GM18507 (cell line): ENCODE data around the gene TIRAP.
"Not testable (repeated sequence)": the region's sequence is repeated elsewhere in the genome, so short reads cannot be mapped to it uniquely, and the experiment has no call there.

Experiments
- DNase-seq: peaks from one replicate; pipeline ENCODE4 v3.0.0; 2011; ENCODE audit warnings: low read depth; ENCODE audit not compliant: insufficient read length; ENCODE audit errors: extremely low spot score
- FAIRE-seq: peaks from 2 replicates; lab custom pipeline; 2011; peaks lifted over from hg19 to GRCh38; lab: Jason Lieb, UNC

Gene TIRAP

DNA sequence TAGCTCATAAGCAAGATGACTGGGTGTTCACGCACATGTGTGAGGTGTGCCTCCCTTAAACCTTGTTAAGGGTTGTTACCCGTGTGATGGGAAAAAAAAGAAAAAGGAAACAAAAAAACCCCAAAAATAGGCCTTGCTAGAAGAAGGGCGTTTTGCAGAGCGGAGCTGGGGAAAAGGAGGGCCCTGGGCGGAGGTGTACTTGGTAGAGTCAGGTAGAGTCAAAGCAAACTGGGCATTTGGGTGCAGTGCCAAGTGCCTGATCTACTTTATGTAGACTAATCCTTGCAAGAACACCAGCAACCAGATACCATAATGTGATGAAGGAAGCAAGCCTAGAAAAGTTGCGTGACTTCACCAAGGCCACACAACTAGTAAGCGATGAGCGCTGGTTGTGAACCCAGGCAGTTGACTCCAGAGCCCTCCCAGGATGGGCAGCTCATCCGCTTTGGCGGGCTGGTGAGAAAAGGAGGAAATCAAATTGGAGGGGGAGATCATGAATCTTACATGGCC is 1.2 kb upstream of the TIRAP start:
- DNase-seq, result no peak
- no peak for FAIRE-seq

DNA sequence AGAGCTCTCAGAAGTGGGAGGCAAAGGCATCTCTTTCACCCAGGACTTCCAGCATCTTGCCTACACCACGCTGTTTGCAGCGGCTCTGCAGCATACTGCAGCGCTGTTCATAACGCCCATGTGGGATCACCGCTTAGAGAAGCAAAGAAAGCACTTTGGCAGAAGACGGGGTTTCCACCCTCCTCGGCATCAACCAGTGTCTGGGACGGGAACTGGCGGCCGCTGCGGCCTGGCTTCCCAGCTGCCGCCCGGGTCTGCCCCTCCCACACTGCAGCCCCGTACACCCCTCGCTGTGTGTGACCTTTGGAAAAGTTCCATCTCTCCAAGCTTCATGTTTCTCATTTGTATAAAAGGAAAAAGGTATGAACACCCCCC is 545 bp upstream of the TIRAP start:
- FAIRE-seq, result no peak
- DNase-seq, result no peak

DNA sequence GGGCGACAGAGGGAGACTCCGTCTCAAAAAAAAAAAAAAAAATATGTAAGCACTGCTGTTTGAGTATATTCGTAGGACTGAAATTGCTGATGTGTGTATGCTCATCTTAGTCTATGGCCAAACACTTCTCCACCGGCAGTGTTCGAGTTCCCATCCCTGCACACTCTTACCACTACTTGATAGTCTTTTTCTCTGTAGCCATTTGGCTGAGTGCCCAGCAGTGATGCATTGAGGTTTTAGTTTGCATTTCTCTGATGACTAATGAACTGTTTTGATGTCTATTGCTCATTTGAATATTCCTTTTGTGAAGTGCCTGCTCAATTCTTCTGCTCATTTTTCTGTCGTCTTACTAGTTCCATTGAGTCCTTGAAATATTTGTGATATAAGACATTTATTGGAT is 1.9 kb downstream of the TIRAP start:
- DNase-seq (no peak), FAIRE-seq (peak; percentile 76)

DNA sequence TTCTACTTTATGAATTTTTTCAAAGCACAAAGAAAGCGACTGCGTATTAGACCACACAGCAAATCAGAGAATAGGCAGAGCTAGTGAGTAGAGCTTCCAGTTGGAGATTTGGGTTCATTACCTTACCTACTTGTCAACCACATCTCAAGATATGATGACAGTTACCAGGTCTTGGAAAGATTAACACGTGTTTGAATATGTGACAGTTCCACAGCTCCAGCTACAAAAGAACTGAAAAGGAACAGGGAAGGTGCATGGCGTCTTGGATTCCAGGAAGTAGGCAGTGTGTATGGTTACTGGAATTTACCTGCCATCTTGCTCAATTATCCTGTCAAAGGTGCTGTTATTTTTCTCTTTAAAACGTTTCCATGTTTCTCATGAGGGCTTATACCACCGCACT is 5.3 kb downstream of the TIRAP start:
- no peak for FAIRE-seq

DNA sequence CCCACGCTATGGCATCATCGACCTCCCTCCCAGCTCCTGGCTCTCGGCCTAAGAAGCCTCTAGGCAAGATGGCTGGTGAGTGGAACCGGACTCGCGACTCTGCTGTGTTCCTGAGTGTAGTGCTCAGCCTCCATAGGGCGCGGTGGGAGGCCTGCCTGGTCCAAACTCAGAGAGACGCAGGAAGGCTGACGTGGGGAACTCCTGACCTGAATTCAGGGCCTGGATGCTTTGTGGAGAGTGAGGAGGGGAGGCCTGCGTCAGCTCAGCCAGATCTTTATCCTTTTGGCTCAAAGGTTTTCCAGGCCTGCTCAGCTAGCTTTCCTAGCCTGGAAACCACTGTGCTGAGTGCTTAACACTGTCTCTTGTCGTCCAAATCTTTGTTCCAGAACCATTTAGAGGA is 8.0 kb downstream of the TIRAP start:
- DNase-seq (no peak), FAIRE-seq (no peak)

More for the DNA sequence above, 5.3 kb downstream of the TIRAP start:
- no peak for DNase-seq

DNA sequence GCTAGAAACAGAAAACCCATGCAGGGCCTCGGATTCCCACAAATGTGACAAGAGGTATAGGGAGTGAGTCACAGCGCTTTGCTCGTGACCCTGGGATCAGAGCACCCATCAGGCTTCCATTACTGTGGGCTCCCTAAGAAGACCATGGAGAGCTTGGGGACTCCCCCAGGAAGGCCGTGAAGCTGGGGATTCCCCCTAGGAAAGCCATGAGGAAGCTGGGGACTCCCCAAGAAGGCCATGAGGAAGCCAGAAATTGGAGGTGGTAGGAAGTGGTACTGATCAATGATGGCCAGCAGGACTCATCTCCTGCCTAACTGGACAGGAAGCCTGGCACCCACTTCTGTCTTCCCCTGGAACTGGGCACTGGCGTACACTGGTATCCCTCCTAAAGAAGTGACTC is 10.8 kb downstream of the TIRAP start:
- peak; percentile 38 for FAIRE-seq
- DNase-seq, result no peak

DNA sequence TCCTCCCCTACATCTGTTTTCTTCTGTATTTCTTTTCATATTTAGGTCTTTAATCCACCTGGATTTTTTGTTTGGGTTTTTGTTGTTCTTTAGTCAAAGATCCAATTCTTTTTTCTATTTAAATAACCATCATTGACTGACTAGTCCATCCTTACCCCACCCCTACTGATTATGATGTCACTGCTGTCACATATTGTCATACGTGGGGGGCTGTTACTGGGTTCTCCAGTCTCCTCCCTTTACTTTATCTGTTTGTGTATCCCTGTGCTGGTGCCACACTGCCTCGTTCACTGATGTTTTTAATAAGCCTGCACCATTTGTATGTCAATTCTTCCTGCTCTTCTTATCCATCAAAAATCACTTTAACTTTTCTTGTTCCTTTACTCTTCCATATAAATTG is 14.1 kb downstream of the TIRAP start:
- FAIRE-seq (no peak), DNase-seq (no peak)

DNA sequence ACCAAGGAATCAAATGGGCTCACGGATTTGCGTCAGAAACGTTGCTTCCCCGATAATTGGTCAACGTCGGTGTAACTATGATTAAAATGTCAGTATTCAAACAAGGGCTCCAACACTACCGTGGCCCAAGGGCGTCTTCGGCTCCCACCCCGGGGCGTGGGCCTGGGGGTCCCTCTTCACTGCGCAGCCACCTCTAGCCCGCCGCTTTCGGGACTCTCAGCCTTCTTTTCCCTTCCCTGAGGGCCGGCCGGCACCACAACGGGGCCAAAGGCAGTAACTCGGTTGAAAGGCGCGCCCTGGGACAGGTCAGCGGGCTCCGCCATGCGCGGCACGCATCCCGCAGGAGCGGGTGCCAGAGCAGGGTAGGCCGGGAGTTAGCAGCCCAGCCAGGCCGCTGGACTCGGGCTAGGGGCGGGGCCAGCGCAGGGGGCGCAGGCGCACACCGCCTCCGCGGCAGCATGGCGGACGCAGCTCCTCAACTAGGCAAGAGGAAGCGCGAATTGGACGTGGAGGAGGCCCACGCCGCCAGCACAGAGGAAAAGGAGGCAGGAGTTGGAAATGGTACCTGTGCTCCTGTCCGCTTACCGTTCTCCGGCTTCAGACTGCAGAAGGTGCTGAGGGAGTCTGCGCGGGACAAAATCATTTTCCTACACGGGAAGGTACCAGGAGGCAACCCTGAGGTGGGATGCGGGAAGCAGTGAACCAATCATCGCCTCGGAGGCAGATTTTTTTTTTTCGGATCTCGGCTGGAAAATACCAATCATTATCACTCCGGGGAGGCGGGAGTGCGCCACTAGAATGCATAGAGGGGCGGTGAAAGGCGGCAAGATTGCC is 20.9 kb downstream of the TIRAP start, which contains the start of gene DCPS:
TSS of gene DCPS (plus strand) at position 438 of the 834 bp plus-strand sequence. CDS start at position 459, 21 bp downstream.
- FAIRE-seq (peak; percentile 90), DNase-seq (peak; percentile 86)

DNA sequence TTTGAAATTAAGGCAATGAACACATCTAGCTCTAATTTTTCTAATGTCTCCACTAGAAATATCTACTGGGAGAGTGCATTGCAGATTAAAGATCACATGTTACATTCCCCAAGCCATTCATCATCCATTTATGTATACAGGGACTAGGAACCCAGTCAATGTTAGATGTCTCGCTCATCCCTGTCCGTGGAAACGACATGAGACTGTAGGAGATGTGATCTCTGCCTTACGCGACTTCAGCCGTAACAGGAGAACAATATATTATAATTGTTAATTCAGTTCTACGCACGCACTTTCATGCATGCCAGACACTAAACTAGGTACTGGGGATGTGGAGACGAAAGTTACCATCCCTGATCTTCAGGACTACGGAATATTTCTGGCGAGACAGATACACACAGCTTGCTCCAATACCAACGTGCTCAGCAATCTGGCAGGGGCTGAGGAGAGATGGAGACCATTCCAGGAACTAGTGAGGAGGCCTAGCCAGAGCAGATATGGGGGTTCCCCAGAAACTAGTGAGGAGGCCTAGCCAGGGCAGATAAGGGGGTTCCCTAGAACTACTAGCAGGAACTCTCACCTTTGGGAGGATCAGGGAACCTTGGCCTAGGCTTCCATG is 21.7 kb downstream of the TIRAP start:
- DNase-seq, result no peak
- FAIRE-seq, result peak; percentile 75

DNA sequence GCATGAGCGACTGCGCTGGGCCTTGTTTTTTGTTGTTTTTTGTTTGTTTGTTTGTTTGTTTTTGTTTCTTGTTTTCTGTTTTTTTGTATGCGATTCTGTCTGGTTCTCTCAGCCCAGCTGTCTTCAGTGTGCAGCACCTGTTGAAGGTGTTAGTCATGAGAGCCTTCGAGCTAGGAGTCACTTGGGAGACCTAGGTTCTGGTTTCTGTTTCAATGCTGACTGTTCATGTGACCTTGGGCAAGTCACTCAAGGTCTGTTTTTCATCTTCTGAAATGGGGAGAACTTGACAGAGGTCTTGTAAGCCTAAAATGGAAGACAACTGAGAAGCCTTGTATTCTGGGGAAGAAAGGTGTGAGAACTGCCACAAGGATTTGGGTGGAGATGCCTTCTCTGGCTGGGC is 22.8 kb downstream of the TIRAP start:
- peak; percentile 90 for FAIRE-seq

DNA sequence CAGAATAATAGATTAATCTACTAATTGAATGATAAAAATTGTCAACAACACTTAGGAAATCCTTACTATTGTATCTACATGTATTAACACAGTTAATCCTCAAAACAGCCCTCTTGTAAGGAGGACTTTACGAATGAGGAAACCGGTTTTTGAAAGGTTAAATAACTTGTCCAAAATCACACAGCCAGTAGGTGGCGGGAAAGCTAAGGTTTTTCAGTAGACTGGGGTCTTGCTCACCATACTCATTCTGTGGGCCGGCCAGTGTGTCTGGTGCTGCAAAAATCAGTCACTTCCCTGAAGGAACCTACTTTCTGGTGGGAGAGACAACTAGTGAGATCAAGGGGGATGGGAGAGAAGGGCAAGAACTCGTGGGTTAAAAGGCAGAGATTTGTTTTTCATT is 24.8 kb downstream of the TIRAP start:
- DNase-seq, result no peak
- FAIRE-seq, result no peak

More for the DNA sequence above, 22.8 kb downstream of the TIRAP start:
- peak; percentile 39 for DNase-seq

DNA sequence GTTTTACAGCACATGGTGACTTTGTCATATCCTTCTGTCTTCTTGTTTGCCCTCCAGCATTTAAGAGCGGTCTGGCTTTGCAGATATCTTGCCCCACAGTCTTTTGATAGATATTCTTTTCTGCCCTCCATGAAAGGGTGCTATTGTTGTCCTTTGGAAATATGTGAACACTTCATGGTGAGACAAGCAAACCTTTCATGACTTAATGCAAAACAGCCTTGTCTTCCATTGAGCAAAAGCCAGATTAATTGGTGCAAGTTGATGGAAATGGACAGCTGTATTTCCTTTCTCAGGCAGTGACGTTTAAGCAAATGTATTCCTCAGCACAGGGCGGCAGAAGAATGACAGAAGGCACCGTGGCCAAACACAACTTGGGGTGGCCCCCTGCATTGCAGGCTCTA is 25.4 kb downstream of the TIRAP start:
- FAIRE-seq (no peak), DNase-seq (no peak)

DNA sequence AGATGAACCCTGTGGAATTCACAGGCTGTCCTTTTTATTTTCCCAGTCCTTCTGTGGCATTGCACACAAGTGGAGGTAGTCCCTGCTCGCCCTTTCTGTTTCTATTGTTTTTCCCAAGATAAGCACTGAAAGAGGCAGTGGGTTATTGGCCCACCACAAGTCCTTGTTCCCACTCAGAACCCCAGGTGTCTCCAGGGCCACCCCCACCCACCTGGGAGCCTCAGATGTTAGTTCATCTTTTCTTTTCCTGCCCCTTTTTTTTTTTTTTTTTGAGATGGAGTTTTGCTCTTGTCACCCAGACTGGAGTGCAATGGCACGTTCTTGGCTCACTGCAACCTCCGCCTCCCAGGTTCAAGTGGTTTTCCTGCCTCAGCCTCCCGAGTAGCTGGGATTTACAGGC is 25.9 kb downstream of the TIRAP start:
- FAIRE-seq, DNase-seq: not testable (repeated sequence)

DNA sequence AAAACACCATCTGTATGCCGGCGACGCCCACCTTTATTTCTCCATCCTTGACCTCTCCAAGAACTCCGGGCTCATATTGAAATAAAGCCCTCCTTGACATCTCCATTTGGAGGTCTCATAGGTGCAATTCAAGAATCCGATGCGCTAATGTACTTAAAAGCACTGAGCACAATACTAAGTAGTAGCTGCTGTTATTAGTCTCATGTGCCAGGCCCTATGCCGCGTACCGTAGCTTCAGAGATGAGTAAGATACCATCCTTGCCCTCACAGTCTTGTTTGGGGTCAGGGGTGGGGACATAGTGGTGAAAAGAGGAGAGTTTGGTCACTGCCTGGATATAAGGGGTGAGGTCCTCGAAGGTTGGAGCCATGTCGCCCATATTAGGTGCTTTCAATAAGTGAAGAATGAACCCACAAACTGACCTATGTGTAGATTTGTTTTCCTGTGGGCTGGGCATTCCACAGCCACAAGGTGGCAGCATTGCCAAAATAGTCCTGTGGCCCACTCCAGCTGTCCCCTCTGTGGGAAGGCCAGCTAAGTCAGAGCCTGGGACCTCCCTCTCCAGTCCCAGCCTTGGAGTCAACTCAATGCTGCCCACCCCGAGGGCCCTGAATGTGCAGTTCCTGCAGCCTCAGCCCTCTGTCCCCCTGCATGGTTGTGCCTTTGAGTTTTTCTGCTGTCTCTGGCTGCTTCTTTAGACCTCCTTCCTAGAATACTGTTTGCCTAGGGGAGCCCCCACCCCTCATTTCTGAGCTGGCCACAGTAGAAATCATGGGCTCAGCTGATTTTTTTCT is 27.5 kb downstream of the TIRAP start:
- FAIRE-seq (peak; percentile 54), DNase-seq (no peak)

DNA sequence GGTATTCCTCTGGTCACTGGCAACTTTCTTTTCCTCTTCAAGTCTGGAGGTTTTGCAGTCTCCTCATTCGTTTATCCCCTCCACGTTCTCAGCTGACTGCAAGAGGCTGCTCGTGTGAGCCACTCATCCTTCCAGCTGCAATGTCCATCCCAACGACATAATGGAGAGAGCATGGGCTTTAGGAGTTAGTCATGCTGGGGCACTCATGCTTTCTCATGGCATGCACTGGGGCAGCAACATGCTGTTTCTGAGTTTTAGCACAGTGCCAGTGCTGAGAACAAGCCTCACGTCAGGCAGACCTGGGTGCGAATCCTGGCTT is 28.1 kb downstream of the TIRAP start:
- DNase-seq, result no peak
- no peak for FAIRE-seq

DNA sequence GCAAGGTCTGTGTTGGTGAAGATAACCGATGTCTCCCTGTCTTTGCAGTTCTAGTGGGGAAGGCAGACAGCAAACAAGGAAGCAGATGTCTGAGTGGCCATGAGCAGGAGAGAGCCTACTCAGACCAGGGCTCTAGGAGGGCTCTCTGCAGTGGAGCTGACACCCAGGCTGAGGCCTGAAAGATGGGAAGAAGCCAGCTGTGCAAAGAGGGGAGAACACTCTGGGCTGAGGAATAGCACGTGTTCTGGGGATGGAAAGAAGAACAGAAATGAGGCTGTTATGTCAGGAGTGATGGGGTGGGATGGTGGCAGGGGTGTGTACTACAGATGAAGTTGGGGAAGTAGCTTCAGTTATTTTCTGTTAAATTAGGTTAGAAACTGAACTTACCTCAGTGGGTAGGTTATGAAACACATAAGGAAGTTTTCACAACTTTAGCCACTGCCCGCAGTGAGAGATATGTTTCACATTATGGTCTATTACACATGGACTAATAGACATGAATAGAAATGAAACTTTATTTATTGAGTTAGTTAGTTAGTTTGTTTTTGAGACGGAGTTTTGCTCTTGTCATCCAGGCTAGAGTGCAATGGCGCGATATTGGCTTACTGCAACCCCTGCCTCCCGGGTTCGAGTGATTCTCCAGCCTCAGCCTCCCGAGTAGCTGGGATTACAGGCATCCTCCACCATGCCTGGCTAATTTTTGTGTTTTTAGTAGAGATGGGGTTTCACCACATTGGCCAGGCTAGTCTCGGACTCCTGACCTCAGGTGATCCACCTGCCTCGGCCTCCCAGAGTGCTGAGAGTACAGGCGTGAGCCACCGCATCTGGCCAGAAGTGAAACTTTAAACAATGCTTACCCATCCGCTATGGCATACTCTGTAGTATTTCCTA is 28.8 kb downstream of the TIRAP start:
- peak; percentile 70 for FAIRE-seq
- no peak for DNase-seq

DNA sequence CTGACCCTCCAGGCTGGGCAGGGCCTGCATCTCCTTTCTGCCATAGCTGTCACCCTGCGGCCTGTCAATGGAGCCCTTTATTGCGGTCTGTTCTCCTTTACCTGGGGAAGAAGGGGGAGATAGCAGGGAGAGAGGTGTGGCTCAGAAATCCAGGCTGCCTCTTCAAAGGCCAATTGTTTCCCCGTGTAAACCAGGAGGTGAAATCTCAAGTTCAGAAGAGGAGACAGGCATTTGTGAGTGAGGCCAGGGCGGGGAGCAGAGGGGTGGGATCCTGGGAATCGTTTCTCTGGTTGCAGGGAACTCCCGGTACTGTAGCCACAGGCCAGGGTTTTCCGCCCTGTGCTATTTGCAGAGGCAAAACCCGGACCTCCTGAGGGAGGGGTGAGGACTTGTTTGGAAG is 30.1 kb downstream of the TIRAP start:
- FAIRE-seq, result no peak
- no peak for DNase-seq

DNA sequence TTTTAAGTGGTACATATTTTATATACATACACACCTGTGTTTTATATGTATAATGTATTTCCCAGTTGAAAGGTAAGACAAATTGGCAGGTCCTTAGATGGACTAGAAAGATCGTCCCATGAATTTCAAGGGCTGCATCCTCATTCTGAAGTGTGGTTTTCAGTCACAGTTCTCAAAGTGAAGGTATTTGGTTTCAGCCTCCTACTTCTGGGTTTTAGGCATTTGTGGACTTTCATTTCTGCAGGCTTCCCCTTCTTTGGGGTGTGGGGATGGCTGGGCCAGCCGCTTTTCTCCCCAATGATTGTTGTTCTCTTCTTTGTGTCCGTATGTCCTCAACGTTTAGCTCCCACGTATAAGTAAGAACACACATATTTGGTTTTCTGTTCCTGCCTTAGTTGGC is 30.9 kb downstream of the TIRAP start:
- peak; percentile 50 for FAIRE-seq

DNA sequence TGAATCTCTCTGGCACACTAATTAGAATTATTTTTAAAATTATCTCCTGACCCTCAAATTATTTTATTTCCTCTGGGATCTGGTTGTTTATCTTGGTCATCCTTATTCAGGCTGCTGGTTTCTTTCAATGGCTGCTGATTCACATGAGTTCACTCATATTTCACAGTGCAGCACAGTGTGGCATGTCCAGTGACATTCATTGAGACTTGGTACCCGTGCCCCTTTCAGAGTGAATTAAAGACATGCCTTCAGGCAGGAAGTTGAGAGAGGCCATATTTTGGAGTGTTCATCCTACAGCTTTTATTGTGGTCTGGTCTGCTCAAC is 34.5 kb downstream of the TIRAP start:
- FAIRE-seq (no peak), DNase-seq (no peak)

More for the DNA sequence above, 30.9 kb downstream of the TIRAP start:
- DNase-seq, result no peak
